ENCODE measurements around the gene RASSF9.

RASSF9 gene

DNA sequence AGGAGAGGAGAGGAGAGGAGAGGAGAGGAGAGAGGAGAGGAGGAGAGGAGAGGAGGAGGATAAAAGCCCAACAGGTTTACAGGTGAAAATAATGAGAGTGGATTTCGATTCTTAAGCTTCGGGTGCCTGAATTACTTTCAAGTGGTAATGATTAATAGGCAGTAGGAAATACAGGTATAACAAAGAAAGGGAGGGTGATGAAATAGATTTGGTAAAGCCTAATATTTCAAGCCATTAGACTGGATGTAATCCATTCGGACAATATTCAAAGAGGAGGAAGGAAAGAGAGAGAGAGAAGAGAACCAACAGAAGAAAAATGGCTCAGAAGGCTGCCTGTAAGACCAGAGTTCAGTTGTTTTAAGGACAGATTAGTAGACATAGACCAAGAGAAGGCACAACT lies 76.6 kb downstream of the RASSF9 start:
- DNase-seq (ENCODE audit: low read depth): no peak
- H3K4me3 ChIP-seq (ENCODE audit: low read depth, low read length): no peak overlapping the region

GRCh38 chr12:85759091-85759490 lies 77.1 kb downstream of the RASSF9 start:
- DNase-seq (ENCODE audit: low read depth): no peak

GRCh38 chr12:85755760-85756159 lies 80.4 kb downstream of the RASSF9 start:
- no peak for DNase-seq (ENCODE audit: low read depth)
- no peak overlapping the region for H3K4me3 ChIP-seq (ENCODE audit: low read depth, low read length)

More at GRCh38 chr12:85759091-85759490, 77.1 kb downstream of the RASSF9 start:
- no peak overlapping the region for H3K4me3 ChIP-seq (ENCODE audit: low read depth, low read length)

Measured in skeletal muscle cell (primary cell).